Measurements from ENCODE around the gene ALG3.
A peak's percentile ranks its signal among the peaks of the same experiment; 100 is the strongest.

Gene ALG3

DNA sequence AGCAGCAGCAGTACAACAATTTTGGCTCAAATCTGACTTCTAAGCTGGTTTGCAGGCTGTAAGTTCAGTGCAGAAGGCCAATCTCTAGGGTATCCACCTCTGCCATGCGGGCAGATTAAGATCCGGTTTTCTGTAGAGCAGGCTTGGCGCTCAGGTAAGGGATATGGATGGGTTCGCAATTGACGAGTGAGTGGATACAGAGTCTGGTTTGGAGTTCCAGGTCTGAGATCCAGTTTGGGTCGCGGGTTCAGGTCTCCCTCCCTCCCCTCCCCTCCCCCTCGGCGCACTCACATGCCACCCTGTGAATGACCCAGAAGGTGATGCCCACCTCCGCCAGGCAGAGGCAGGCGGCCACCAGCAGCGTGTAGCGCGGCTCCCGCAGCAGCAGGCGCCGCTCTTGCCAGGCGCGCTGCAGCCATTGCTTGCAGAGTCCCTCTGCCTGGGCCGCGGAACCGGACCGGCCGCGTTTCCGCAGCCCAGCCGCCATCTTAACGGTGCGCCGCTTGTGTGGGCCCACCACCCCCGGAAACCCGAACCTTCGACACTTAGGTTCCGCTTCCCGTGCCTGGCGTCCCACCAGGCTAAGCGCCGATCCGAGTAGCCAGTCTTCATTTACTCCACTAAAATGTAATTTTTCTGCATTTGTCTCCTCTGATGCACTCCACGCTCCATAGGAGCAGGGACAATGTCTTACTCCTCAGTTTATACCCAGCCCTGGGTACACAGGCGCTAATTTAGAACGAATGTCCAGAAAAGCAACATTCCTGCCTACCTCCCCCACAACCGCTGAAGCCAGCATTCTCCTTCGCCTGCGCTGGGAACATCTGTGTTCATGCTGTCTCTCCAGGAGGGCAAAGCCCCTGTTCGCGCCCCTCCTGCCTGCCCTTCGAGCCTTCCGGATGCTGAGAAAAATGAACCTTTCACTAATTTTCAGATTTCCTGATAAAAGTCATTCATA is at the start of gene ALG3:
TSS of gene ALG3 (minus strand) at position 509 of the 958 bp plus-strand sequence. CDS start at position 487, 22 bp downstream.
- peak; percentile 85 to 86 for DNase-seq (ENCODE audit: low spot score in 2 of 2)
- peak; percentile 52 for ATAC-seq (ENCODE audit: low read depth)
- H3K27me3 Mint-ChIP-seq = no peaks in the 10 kb centered on the region
- peak within 1 kb of the TSS; percentile 93 for H3K27ac Mint-ChIP-seq
- no peaks in the 10 kb centered on the region for H3K9me3 Mint-ChIP-seq
- peak within 1 kb of the TSS; percentile 97 for H3K4me3 Mint-ChIP-seq
- peaks cover 17% of the 10 kb centered on the region for H3K36me3 Mint-ChIP-seq
- peaks cover 11% of the 10 kb centered on the region for H3K4me1 Mint-ChIP-seq

DNA sequence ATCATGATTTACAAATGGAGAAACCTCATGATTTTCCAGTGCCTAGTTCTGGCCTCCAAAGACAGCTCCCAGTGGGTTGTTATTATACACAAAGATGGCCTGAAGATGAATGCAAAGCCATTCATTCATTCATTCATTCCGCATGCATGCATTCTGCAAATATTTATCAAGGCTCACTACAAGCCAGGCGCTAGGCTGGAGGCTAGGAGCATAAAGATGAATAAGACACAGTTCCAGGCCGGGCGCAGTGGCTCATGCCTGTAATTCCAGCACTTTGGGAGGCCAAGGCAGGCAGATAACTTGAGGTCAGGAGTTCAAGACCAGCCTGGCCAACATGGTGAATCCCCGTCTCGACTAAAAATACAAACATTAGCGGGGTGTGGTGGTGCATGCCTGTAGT is 47.9 kb upstream of the ALG3 start:
- Mint-ChIP-seq H3K36me3 (no peaks in the 10 kb centered on the region), H3K9me3 (no peaks in the 10 kb centered on the region), H3K27ac (no peak overlapping the region), H3K4me1 (peaks cover 13% of the 10 kb centered on the region), H3K27me3 (peaks cover 3% of the 10 kb centered on the region), H3K4me3 (peak overlapping the region; percentile 62)
- DNase-seq (ENCODE audit: low spot score in 2 of 2) = no peak
- ATAC-seq (ENCODE audit: low read depth) = no peak

DNA sequence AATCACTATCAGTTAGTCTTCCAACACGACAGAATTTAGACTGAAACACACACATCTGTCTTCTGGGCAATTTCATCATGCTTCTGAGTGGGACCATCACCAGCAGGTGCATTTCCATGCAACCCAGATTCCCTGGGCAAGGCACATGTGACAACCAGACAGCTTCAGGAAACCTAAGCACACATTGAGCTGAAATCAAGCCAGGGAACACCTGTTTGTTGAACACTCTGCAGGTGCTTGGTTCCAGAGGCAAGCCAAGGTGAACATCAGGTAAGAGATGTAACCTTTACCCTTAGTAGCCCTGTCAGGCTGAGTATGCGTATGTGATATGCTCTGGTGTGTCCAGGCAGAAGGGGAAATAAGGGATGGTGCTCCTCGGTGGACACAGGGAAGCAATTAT is 47.0 kb upstream of the ALG3 start:
- Mint-ChIP-seq H3K4me3 (no peak overlapping the region), H3K36me3 (no peaks in the 10 kb centered on the region), H3K27ac (no peak overlapping the region), H3K4me1 (peaks cover 13% of the 10 kb centered on the region), H3K27me3 (peaks cover 5% of the 10 kb centered on the region), H3K9me3 (no peaks in the 10 kb centered on the region)
- ATAC-seq (ENCODE audit: low read depth) (no peak), DNase-seq (ENCODE audit: low spot score in 2 of 2) (no peak)

DNA sequence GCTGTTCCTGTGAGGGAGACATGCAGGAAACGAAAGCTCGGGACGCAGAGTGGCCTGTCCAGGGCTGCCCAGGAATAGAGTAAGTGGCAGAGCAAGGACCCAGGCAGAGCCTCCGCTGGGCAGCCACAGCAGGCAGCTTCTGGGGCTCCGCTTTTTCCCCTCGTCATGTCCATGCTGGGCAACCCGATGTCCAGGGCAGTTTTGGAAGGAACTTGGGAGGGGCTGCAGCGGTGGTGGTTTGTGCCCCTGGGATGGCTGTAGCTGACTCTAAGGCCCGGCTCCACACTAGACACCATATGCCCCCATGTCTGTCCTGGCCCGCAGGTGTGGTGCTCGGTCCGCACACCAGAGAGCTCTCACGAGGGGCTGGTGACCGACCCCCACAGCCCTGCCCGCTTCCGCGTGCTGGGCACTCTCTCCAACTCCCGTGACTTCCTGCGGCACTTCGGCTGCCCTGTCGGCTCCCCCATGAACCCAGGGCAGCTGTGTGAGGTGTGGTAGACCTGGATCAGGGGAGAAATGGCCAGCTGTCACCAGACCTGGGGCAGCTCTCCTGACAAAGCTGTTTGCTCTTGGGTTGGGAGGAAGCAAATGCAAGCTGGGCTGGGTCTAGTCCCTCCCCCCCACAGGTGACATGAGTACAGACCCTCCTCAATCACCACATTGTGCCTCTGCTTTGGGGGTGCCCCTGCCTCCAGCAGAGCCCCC is 43.1 kb upstream of the ALG3 start:
- Mint-ChIP-seq H3K27ac (no peak overlapping the region), H3K4me3 (no peak overlapping the region), H3K9me3 (no peaks in the 10 kb centered on the region), H3K4me1 (no peaks in the 10 kb centered on the region), H3K36me3 (no peaks in the 10 kb centered on the region), H3K27me3 (peaks cover 5% of the 10 kb centered on the region)
- DNase-seq (ENCODE audit: low spot score in 2 of 2) (no peak), ATAC-seq (ENCODE audit: low read depth) (no peak)

DNA sequence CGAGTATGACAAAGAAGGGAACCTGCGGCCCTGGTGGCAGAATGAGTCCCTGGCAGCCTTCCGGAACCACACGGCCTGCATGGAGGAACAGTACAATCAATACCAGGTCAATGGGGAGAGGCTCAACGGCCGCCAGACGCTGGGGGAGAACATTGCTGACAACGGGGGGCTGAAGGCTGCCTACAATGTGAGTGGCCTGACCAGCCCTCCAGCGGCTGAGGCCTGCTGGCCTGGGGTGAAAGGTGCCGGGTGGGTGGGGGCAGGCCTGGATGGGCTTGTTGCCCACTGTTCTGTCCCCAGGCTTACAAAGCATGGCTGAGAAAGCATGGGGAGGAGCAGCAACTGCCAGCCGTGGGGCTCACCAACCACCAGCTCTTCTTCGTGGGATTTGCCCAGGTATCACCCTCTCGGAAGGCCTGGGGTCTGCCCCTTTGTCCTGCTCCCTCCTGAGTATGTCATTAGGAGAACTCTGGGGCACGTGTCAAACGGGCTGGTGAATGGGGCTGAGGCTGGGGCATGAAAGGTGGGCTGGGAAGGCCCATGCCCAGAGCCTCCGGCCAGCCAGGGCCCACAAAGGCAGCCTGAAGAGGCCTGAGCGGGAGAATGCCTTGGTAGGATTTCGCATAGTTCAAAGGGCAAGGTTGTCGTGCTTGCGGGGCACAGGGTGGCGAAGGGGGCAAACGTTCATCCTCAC is 42.4 kb upstream of the ALG3 start:
- H3K4me1 Mint-ChIP-seq = no peaks in the 10 kb centered on the region
- no peak overlapping the region for H3K27ac Mint-ChIP-seq
- ATAC-seq (ENCODE audit: low read depth) (no peak), DNase-seq (ENCODE audit: low spot score in 2 of 2) (no peak)
- peaks cover 6% of the 10 kb centered on the region for H3K27me3 Mint-ChIP-seq
- no peak overlapping the region for H3K4me3 Mint-ChIP-seq
- H3K36me3 Mint-ChIP-seq = no peaks in the 10 kb centered on the region
- H3K9me3 Mint-ChIP-seq = no peaks in the 10 kb centered on the region

DNA sequence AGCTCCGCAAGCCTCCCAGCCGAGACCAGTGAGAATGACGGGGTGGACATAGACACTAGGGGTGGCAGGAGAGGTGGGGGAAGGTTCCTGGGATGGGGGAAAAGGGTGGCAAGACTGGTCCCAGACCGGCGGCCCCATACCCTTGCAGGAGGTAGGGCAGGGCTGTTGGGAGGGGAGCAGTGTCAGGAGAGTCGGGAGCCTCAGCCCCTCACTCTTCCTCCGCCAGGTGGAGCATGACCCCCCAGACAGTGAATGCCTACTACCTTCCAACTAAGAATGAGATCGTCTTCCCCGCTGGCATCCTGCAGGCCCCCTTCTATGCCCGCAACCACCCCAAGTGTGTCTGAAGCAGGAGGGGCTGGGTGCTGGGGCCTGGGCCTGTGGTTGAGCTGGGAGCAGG is 41.6 kb upstream of the ALG3 start:
- Mint-ChIP-seq H3K36me3 (no peaks in the 10 kb centered on the region), H3K4me1 (no peaks in the 10 kb centered on the region)

DNA sequence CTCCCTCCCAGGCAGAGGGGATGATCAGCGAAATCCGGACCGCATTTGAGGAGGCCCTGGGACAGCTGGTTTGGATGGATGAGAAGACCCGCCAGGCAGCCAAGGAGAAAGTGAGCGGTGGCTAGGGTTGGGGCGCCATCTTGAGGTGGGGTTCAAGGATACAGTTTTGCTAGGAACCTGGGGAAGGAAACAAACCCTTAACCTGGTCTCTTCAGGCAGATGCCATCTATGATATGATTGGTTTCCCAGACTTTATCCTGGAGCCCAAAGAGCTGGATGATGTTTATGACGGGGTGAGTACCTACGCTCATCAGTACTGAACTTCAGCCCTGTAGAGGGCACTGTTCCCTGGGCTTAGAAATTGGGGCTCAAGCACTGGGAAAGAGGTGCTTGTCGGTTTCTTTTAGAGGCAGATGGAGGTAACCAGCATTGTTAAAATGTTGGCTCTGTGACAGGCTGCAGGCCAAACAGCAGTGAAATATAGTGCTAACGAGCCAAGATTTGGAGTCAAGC is 40.7 kb upstream of the ALG3 start:
- Mint-ChIP-seq H3K27me3 (peaks cover 16% of the 10 kb centered on the region), H3K4me1 (no peaks in the 10 kb centered on the region), H3K27ac (no peak overlapping the region), H3K9me3 (no peaks in the 10 kb centered on the region), H3K36me3 (no peaks in the 10 kb centered on the region), H3K4me3 (no peak overlapping the region)
- ATAC-seq (ENCODE audit: low read depth) = peak; percentile 74
- peak; percentile 32 to 34 for DNase-seq (ENCODE audit: low spot score in 2 of 2)

More for the DNA sequence above, 41.6 kb upstream of the ALG3 start:
- Mint-ChIP-seq H3K4me3 (no peak overlapping the region), H3K27ac (no peak overlapping the region), H3K9me3 (no peaks in the 10 kb centered on the region), H3K27me3 (peaks cover 13% of the 10 kb centered on the region)
- DNase-seq (ENCODE audit: low spot score in 2 of 2) (no peak), ATAC-seq (ENCODE audit: low read depth) (no peak)

DNA sequence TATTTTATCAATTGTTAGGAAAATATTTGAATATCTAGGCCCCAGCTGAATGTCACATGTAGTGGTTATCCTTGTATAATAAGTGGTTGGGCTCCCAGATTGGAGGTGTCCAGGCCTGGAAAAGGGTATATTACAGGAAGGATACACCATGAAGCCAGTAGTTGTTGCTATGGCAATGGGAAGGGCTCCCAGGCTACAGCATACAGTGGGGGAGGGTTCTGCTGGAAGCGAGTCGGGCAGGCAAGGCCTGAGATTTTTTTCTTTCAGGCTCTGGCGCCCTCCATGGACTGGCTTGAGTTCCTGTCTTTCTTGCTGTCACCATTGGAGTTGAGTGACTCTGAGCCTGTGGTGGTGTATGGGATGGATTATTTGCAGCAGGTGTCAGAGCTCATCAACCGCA is 35.9 kb upstream of the ALG3 start:
- H3K4me1 Mint-ChIP-seq = no peaks in the 10 kb centered on the region
- ATAC-seq (ENCODE audit: low read depth) = no peak
- no peak overlapping the region for H3K4me3 Mint-ChIP-seq
- no peak for DNase-seq (ENCODE audit: low spot score in 2 of 2)
- H3K27ac Mint-ChIP-seq = no peak overlapping the region
- H3K9me3 Mint-ChIP-seq = no peaks in the 10 kb centered on the region
- H3K36me3 Mint-ChIP-seq = no peaks in the 10 kb centered on the region
- H3K27me3 Mint-ChIP-seq = peaks cover 21% of the 10 kb centered on the region

DNA sequence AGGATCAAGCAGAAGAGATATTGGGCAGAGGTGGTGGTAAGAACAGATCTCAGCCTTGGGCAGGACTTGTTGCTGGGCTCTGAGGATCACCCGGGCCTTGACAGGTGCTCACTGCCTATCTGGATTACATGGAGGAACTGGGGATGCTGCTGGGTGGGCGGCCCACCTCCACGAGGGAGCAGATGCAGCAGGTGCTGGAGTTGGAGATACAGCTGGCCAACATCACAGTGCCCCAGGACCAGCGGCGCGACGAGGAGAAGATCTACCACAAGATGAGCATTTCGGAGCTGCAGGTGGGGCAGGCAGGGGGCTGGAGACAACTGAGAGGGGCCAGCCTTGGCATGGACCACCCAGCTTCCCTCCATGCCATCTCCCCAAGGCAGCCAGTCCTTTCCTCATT is 34.9 kb upstream of the ALG3 start:
- Mint-ChIP-seq H3K27me3 (peaks cover 23% of the 10 kb centered on the region), H3K36me3 (no peaks in the 10 kb centered on the region), H3K4me3 (no peak overlapping the region), H3K4me1 (no peaks in the 10 kb centered on the region), H3K27ac (no peak overlapping the region), H3K9me3 (no peaks in the 10 kb centered on the region)
- ATAC-seq (ENCODE audit: low read depth) (no peak), DNase-seq (ENCODE audit: low spot score in 2 of 2) (no peak)

DNA sequence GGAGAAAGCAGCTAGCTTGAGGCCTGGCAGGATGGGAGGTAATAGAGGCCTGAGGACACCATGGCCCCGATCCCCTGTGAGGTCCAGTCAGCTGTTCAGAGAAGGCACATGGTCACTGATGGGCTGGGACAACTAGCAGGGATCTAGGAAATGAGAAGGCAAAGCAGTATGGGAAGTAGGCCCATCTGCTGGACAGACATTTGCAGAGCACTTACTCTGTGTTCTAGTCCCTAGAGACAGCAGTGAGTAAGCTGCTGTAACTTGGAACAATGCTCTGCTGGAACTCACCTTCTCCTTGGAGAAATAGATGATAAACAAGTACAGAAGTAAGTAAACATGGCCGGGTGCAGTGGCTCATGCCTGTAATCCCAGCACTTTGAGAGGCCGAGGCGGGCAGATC is 34.2 kb upstream of the ALG3 start:
- Mint-ChIP-seq H3K27me3 (peaks cover 26% of the 10 kb centered on the region), H3K4me3 (no peak overlapping the region), H3K27ac (no peak overlapping the region), H3K4me1 (no peaks in the 10 kb centered on the region), H3K36me3 (no peaks in the 10 kb centered on the region), H3K9me3 (no peaks in the 10 kb centered on the region)
- no peak for ATAC-seq (ENCODE audit: low read depth)
- no peak for DNase-seq (ENCODE audit: low spot score in 2 of 2)

DNA sequence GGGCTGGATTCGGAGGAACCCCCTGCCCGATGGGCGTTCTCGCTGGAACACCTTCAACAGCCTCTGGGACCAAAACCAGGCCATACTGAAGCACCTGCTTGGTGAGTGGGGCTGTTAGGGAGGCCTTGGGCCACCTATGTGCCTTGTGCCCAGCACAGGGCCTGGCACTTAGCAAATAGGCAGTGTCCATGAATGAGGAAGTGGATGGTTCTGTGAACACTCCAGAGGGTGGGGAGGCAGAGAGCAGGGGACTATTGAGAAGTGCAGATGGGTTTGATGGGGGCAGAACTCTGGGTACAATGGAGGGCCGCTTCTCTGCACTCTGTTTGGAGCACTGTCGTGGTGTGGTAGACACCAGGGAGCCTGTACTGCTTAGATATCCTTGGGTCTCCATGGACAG is 28.6 kb upstream of the ALG3 start:
- H3K27ac Mint-ChIP-seq = no peak overlapping the region
- no peaks in the 10 kb centered on the region for H3K9me3 Mint-ChIP-seq
- H3K36me3 Mint-ChIP-seq = no peaks in the 10 kb centered on the region

DNA sequence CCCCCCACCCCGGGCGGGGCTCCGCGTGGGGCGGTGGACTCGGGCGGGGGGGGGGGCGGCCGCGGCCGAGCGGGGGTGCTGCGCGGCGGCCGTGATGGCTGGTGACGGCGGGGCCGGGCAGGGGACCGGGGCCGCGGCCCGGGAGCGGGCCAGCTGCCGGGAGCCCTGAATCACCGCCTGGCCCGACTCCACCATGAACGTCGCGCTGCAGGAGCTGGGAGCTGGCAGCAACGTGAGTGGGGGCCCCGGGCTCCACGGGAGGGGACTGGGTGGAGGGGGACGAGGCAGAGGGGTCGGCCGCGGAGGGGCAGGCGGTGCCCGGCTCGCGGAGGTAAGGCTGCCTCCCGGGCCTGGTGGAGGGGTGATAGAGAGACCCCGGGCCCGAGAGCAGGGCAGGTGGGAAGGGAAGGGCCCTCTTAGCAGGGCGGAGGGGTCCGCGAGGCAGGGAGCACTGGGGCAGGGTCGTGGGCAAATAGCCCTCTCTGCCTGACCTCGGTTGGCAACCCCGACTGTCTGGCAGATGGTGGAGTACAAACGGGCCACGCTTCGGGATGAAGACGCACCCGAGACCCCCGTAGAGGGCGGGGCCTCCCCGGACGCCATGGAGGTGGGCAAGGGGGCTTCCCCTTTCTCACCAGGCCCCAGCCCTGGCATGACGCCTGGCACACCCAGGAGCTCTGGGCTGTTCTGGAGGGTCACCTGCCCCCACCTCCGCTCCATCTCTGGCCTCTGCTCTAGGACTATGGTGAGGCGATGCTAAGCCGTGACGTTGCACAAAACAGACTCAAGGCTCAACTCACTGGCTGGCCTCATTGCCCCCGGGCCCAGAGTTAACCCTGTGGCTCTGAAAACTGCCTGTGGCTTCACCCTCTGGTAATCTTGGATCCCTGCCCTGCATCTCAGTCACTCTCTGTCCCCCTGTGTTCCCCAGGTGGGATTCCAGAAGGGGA is 27.5 kb upstream of the ALG3 start, which contains the start of gene ECE2:
TSS of gene ECE2 (plus strand) at position 62 of the 950 bp plus-strand sequence. CDS start at position 194, 132 bp downstream.
- peak within 1 kb of the TSS; percentile 16 for H3K4me3 Mint-ChIP-seq
- ATAC-seq (ENCODE audit: low read depth) = no peak
- H3K27ac Mint-ChIP-seq = no peak within 1 kb of the TSS
- H3K36me3 Mint-ChIP-seq = peaks cover 2% of the 10 kb centered on the region
- no peak for DNase-seq (ENCODE audit: low spot score in 2 of 2)
- peaks cover 27% of the 10 kb centered on the region for H3K27me3 Mint-ChIP-seq
- peaks cover 5% of the 10 kb centered on the region for H3K4me1 Mint-ChIP-seq
- H3K9me3 Mint-ChIP-seq = peaks cover 2% of the 10 kb centered on the region

More for the DNA sequence above, 28.6 kb upstream of the ALG3 start:
- peaks cover 30% of the 10 kb centered on the region for H3K27me3 Mint-ChIP-seq
- H3K4me3 Mint-ChIP-seq = no peak overlapping the region
- ATAC-seq (ENCODE audit: low read depth) = no peak
- DNase-seq (ENCODE audit: low spot score in 2 of 2) = no peak
- peaks cover 5% of the 10 kb centered on the region for H3K4me1 Mint-ChIP-seq

DNA sequence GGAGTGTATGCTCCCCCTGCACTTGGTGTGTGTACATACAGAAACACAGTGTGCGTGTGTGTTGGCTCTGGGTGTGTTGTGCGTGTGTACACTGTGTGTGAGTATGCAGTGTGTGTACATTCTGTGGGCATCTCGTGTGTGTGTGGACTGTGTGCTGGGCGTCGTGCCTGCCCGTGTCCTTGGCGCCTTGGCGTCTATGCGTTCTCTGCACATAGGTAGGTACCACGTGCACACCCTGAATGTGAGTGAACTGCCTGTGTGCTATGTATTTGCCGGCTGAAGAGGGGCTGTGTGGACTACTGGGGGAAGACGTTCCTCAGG is 26.6 kb upstream of the ALG3 start:
- Mint-ChIP-seq H3K9me3 (peaks cover 2% of the 10 kb centered on the region), H3K4me1 (peaks cover 5% of the 10 kb centered on the region), H3K27me3 (peaks cover 27% of the 10 kb centered on the region), H3K27ac (no peak overlapping the region), H3K4me3 (peak overlapping the region; percentile 16), H3K36me3 (peaks cover 2% of the 10 kb centered on the region)
- DNase-seq (ENCODE audit: low spot score in 2 of 2) (no peak), ATAC-seq (ENCODE audit: low read depth) (no peak)
